NCI-H2029 treated with DMSO at 0.1 percent for 48 hours (cell line): ENCODE results near the gene DLG2.
"Not testable (repeated sequence)": the region's sequence is repeated elsewhere in the genome, so short reads cannot be mapped to it uniquely, and the experiment has no call there.

Source experiments
- DNase-seq: peaks from one replicate; lab custom pipeline; 2025; lab: John Stamatoyannopoulos, UW

The DLG2 gene

DNA sequence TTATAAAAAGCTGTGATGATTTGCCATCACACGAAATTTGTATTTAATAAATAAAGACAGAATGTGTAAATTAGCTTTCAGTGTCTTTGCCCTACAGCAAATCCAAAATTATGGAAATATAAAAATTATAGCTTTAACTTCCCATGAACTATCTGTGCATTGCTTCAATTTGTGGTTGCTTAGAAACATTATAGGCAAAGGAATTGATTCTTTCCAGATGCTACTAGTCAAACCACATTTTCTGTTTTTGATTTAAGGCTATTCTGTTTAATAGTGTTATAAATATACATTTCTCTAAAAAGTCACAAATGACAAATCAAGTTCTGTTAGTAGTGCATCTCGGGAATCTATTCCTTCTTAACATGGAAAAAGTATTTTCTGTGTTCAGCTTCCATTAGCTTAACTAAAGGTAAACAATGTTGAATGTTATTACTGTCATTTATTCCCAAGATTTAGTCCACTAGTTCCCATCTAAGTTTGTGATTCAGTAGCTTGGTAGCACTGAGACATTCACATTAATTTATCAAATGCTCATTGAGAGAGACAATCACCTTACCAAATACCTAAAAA is 1254.7 kb downstream of the DLG2 start:
- no peak for DNase-seq

DNA sequence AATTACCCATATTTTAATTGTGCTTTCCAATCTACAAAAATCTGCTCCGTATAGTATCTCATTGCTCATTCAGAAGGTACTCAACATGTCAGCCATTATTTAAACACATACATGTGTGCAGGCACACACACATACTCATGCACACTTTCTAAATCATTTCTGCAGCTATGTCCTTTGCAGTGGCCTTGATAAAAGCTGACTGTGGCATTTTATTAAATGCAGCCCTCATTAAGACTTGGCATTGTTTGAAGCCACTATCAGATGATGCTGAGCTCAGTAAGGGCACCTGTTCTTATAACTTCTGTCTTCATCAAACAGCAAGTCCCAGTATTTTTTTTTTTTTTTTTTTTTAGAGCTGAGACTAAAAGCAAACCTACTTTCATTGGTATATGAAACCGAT is 1269.1 kb downstream of the DLG2 start:
- DNase-seq = no peak

DNA sequence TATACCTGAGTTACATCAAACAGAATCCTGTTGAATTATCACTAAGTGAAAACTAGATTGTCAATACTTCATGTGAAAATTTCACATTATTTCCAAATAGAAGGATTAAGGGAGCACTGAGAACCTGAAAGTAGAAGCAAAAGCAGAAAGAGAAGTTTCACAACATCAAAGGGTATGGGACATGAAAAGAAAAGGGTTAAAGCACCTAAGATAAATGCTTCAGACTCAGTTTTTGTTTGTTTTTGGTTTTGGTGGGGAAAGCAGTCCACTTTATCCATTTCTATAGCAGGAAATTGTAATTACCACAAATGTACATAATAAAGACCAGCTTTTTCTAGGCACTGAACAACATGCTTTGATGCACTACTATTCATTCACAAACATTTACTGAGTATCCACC is 1271.2 kb downstream of the DLG2 start:
- no peak for DNase-seq

DNA sequence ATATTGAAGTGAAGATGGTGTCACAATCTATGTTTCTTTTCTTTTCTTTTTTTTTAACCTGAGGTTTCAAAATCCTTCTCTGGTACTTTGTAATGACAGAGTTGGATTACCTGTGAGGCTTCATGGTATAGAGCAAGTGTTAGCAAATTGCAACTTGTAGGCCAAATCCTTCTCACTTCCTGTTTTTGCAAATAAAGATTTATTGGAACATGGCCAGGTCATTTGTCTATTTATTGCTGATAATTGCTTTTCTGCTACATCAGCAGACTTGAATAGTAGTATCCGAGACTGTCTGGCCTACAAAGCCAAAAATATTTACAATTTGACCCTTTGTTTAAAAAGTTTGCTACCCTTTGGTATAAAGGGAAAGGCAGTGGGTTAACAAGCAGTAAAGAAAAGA is 1281.5 kb downstream of the DLG2 start:
- no peak for DNase-seq

DNA sequence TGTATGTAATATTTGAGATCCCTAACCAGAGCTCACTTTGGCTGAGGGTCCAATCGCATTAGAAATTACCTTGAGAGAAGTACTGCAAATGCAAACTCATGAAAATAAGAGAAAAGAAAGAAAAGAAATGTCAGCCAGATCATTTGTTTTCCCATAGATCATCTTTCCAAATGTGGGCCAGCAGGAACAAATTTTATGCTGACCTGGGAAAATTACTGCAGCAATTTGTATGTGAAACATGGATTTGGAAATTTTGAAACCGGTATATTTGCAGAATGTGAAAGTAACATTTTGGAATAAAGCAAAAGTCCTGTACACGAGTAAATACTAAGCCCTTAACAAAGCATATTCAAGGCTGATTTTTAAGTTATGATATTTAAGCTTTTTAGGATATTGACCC is 1282.1 kb downstream of the DLG2 start:
- DNase-seq = no peak

DNA sequence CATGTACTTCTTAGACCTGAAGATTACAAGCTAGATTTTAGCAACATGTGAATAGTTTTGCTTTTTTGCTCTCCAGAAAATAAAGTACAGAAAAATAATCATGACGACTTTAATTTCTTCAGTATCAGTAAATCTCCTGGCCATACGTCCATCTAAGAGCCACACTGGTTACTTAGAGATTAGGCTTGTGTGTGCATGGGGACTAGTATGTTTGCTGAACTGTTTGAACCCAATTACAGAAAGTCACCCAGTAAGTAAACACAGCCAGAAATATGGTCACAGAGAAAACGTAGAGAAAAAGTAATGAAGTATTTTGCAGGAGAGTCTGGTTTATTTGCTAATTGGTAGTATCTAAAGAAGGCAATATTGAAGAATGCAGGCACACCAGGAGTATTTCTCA is 1287.3 kb downstream of the DLG2 start:
- DNase-seq = no peak

DNA sequence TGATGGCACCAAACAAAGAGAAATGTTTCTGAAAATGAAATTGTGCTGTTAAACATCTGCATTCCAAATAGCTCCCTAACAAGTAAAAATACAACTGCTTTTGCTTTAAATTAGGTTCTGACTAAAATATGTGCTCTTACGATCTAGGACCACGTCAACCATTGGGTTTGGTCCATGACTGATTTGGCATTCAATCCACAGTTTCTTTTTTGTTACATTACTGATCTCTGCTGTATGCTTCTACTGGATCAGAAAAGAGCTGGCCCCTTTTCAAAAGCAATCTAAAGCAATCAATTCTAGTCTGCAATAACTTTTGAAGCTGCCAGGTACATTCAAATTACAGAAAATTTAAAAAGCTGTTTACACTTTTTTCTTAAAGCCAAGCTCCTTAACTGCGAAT is 1293.9 kb downstream of the DLG2 start:
- no peak for DNase-seq

DNA sequence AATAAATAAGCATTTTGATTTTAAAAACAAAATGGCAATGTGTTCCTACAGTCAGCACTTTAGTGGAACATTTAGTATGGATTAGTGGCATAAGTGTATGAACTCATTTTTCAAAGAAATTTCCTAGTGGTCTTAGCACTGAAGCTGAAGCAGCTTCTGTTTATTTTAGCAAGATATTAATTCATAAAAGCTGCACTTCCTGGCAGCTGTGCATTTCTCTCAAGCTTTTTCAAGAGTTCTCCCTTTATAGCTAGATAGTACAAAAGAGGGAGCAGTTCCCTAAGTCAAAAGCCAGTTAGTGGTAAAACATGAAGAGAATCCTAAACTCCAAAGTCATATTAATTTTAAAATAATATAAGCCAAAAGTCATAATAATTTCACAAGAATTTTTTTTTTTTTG is 1304.9 kb downstream of the DLG2 start:
- no peak for DNase-seq

DNA sequence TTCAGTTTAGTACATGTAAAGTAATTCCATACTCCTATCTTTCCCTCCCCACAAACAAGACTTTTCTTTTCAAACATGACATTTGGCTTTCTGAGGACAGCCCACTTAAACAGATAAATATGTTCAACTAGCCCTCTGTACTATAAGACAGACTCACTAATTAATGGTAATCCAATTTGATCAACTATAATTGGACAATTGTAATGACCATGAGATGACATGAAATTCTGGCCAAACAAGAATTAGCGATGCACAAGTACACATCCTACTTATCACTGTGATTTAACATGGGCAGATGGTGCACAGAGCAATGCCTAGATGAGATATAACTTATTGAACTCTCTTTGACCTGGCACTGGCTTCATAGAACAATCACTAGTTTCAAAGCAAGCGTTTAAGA is 1307.3 kb downstream of the DLG2 start:
- DNase-seq = no peak

DNA sequence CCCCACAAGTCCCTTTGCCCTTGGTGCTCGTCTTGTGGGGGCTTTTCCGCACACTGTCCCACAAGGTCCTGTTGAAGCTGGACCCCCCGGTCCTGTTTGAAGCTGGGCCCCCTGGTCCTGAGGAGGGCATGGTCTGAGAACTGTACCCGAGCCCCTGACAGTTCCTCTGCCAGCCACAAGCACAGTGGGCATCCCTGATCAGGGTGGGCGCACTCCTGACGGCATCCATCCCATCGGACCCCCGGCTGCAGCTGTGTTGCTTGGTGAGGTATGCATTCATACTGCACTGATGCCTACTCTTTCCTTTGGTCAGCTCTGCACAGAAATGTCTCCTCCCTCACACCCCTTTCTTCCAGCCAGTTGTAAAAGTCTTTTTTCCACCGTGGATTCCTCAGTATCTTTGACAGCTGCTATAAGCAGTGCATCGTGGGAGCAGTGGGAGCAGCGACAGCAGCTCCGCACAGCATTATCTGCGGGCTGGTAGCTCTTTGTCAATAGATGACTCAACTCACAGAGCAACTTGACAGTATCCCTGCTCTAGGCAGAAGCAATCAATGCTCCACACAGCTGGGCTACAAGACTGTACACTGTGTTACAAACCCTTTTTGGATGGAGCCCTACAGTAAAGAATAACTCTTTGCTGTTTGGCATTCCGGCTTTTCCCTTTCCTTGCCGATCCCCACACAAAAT is 1310.1 kb downstream of the DLG2 start:
- DNase-seq = no peak

DNA sequence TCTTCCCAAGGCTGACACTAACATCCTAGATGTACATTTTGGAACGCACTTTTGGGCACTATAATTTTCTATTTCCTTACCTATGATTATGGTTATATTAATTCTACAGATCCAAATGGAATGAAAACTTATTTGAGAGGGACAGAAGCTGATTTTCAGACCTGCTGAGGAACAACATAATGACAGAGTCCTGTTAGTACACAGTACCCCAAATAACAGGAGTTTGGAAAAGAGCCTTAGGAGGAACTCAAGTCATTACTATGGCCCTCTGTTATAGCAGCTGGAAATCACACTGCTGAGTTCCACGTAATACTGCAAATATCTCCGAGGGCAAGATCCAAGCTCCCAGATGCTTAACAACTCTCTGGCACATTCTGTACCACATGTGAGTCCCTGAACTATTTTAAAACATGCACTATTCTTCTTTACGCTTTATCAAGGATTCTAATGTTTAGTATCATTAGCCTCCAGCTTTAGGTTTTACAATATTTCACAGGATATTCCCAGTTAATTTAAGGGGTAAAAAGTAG is 1313.2 kb downstream of the DLG2 start:
- DNase-seq = no peak

DNA sequence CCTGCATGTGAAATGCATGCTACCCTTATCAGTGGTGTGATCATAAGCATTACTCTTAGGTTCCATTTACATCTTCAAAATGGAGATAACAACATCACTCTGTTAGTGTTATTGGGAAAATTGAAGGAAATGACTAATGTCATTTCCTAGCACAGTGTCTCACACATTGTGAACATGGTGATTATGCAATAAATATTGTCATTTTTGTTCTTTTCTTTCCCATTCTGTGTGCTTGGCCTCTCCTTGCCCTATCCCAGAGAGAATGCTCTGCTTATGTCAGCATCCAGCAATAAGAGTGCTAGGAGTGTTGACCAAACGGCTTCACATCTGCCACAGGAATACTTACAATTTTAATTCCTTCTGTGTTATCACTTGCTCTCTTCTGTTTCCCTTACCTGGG is 1316.9 kb downstream of the DLG2 start:
- DNase-seq = no peak

DNA sequence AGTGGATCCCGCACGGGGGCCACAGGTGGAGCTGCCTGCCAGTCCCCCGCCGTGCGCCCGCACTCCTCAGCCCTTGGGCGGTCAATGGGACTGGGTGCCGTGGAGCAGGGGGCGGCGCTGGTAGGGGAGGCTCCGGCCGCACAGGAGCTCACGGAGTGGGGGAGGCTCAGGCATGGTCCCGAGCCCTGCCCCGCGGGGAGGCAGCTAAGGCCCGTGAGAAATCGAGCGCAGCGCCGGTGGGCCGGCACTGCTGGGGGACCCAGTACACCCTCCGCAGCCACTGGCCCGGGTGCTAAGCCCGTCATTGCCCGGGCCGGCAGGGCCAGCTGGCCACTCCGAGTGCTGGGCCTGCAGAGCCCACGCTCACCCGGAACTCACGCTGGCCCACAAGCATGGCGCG is 1318.7 kb downstream of the DLG2 start:
- DNase-seq = not testable (repeated sequence)

DNA sequence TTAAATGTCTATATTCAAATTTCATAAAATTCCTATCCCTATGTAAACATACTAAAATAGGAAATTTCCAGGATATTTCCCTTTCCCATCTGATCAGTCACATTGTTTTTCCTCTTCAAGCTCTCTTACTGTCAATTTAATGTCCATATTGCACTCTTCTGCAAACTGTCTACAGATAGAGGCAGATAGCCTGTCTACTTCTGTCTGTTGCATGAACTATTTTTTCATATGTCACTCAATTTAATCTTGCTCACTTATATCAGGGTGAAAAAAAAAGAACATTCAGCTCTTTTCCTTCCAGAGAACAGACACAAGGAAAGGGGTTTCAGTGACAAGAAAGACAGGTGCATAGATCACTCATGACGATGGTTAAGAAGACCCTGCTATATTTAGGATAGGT is 1327.1 kb downstream of the DLG2 start:
- DNase-seq = no peak

DNA sequence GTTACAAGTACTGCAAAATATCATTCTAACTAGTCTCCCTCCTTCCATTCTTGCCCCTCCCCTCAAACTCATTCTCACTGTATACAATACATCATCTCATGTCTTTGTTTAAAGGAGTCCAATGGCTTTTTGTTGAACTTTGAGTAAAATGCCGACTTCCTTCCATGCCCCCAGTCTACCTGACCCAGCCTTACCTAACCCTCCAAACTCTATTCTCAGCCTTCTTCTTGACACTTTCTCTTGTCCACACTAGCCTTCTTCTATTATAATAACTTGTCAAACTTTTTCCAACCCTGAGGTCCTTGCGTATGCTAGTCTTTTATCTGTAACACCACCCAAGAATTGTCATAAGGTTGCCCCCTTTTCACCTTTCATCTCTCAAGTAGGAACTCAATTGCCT is 1329.6 kb downstream of the DLG2 start:
- DNase-seq = no peak

DNA sequence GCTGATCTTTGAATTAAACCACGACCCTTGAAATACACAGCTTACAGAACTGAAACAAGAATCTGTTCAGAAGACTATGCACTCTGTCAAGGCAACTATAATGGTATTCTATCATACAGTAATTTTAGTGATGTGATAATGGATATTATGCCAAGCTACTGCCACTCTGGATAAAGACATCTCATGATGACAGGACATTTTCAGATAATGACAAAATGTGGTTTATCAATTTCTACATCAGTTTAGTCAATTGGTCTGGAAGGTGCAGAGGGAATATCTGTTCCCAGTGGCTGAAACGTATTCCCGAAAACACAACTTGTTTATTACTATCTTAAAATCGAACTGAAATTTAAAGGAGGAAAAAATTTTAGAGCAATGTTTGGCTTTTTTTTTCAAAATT is 1331.3 kb downstream of the DLG2 start:
- no peak for DNase-seq

DNA sequence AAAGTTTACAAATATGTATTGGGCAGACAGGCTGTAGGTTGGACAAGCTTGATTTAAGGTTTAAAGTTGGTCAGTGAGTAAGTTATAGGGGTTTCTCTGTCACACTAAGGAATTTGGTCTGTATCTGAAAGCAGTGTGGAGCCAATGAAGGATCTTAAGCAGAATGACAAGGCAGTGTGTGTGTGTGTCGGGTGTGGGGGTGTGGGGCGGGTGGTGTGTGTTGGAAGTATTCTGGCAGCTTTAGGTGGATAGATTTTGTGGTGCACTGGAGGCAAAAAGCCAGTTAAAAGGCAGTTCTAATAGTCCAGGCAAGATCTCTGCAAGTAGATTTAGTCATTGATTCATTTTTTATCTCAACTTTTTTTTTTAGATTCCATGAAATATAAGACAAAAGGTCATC is 1334.2 kb downstream of the DLG2 start:
- DNase-seq = no peak

DNA sequence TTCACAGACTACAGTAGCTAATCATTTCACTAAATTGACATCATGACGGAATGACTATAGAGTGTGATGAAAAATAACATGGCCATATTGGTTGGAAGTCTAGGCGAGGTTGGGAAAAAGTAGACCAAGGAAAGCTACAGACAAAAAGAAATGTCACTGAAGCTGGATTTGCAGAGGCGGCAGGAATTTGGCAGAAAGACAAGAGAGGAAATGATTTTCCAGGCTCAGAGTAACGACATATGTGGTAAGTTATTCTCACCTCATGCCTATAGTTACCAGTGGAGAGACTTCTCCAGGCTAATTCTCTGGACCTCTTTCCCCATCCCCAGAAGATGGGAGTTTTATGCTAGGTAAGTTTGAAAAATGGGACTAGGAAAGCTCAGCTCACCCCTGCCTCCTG is 1335.1 kb downstream of the DLG2 start:
- no peak for DNase-seq

DNA sequence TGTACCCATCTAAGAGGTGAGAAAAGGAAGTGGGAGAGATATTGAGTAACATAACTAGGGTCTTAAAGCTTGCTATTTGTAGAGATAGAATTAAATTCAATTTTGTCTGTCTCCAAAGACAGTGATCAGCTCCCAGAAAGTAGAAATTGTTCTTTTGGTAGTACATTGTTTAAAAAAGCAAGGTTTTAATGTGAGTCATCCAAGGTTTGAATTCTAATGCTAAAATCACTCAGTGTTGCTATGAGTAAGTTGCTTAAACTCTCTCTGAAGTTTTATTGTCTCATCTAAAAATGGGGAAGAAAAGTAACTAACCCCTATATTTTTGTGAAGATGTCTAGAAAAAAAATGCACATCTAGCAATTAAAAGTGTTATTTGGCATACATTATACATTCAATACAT is 1336.5 kb downstream of the DLG2 start:
- DNase-seq = no peak

DNA sequence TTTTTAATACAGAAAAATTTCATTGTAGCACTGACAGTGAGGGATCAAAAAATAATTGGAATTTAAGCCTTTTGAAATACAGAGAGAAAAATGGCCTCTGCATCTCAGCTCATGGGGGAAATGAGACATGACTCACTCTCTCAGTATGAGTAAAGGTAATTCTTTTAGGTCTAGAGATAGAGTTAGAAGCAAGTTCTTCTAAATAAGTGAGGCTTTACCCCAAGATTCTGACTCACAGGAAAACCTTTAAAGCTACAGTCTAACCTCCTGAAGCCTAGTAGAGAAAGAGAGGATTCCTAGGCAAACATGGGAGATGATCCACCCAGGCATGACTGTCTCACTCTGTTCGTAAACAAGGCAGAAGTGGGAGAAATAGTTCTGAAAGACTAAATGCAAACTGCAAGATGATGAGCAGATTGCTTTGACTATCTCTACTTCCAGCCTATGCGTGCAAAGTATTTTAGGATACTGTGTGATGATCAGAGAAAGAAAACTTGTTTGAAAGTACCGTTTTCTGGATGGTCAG is 1337.7 kb downstream of the DLG2 start:
- DNase-seq = no peak

DNA sequence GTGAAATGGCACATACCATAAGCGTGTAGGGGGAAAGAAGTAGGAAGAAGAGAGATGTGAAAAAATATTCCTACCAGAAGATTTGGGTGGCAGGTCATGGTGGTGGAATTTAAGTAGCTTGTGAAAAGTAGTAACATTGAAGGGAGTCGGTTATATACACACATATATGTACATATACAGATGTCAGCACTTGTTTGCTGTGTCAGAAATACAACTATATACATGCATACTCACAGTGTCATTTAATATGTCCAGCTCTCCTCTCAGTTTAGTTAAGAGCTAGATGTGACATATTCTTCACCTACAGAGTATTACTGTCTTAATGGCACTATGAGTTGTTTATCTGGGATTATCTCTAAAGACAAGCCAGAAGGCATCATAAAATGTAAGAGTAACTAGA is 1353.6 kb downstream of the DLG2 start:
- DNase-seq = no peak

DNA sequence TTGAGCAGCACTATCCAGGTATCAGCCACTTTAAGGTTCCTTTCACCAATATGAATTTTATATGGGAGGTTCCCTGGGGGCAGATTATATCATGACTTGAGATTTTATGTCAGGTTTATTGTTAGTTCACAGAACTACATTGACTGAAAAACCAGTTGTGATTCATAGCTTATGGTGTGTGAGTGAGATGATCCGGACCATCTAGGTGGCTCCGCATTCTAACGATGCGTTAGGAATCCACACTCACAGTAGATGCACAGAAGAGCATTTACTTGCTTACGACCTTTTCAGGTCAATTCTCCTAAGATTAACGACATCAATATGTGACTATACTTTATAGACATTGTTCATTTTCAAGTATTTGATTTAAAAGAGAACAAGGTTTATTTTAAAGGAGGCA is 1356.7 kb downstream of the DLG2 start:
- DNase-seq = no peak

DNA sequence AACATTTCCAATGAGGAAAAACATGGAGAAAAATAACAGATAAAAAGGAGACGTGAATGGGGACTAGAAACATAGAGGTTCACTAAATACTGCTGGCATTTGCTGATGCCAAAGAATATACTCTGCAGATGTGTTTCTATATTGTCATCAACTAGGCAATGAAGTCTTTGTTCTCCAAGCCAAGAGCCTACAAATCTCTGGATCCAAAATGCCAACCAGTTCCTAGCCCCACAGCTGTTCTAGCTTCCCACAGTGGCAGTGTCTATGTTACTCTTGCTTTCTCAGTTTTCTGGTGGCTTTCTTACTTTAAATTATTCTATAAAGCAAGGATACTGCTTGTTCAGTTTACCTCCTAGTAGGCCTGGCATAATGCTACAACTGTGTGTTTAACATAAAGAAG is 1363.1 kb downstream of the DLG2 start:
- DNase-seq = no peak

DNA sequence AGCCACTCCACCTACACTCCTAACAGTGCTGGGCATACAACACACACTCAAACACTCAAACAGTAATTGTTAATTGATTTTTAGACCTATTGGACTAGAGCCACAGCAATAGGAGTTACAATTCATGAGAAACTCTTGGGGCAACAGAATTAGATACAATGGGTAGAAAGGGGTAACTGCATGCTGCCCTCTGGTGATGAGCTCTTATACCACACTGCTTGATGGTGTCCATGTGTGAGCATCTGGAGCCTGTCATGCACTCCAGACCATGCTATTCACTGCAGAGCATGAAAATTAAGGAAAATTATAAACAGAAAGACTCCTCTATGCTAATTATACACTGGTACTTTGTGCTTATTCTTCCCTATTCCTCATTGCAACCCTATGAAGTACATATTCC is 1365.4 kb downstream of the DLG2 start:
- no peak for DNase-seq
